ENCODE results near the gene GSX2. TPM values are rescaled to one million over a fixed set of nuclear protein-coding genes. Genes with fewer than 3 reads are reported as not detected.
"Not testable (repeated sequence)": the region's sequence is repeated elsewhere in the genome, so short reads cannot be mapped to it uniquely, and the experiment has no call there.

GSX2 gene
- polyA plus RNA-seq, 6 donors from 2014 or later = not detected

- H3K27me3 Mint-ChIP-seq = peaks cover 26 to 57% (median 31%) of the 10 kb centered on the region in 3 donors
- H3K9me3 Mint-ChIP-seq = peaks cover 0 to 4% (median 0%) of the 10 kb centered on the region in 7 donors
- H3K4me1 Mint-ChIP-seq = no peaks in the 10 kb centered on the region
- H3K4me3 Mint-ChIP-seq = no peak overlapping the region
- ATAC-seq (ENCODE audit: low read depth in 2 of 2) (no peak), DNase-seq (no peak)
- no peaks in the 10 kb centered on the region for H3K36me3 Mint-ChIP-seq
- no peak overlapping the region for H3K27ac Mint-ChIP-seq
Measured at GRCh38 chr4:54120518-54120917, 20.6 kb downstream of the GSX2 start.

DNA sequence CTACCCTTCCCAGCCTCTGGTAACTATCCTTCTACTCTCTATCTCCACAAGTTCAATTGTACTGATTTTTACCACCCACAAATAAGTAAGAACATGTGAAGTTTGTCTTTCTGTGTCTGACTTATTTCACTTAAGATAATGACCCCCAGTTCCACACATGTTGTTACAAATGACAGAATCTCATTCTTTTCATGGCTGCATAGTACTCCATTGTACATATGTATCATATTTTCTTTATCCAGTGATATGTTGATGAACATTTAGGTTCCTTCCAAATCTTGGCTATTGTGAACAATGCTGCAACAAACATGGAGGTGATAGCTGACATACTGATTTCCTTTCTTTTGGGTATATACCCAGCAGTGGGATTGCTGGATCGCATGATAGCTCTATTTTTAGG, 27.7 kb downstream of the GSX2 start:
- Mint-ChIP-seq H3K36me3 (peaks cover 7% of the 10 kb centered on the region in 2 donors), H3K4me3 (no peak overlapping the region), H3K4me1 (no peaks in the 10 kb centered on the region), H3K9me3 (peaks cover 5 to 37% (median 23%) of the 10 kb centered on the region in 7 donors), H3K27me3 (peaks cover 13 to 31% (median 17%) of the 10 kb centered on the region in 3 donors), H3K27ac (no peak overlapping the region)
- no peak for ATAC-seq (ENCODE audit: low read depth in 2 of 2)
- no peak for DNase-seq

DNA sequence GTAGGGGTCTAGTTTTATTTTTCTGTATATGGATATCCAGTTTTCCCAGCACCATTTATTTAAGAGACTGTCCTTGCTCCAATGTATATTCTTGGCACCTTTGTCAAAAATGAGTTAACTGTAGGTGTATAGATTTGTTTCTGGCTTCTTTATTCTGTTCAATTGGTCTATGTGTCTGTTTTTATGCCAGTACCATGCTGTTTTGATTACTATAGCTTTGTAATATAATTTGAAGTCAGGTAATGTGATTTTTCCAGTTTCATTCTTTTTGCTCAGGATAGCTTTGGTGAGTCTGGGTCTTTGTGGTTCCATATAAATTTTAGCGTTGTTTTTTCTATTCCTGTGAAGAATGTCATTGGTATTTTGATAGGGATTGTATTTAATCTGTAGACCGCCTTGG, 28.7 kb downstream of the GSX2 start:
- peaks cover 5 to 41% (median 25%) of the 10 kb centered on the region in 7 donors for H3K9me3 Mint-ChIP-seq
- peaks cover 13 to 31% (median 14%) of the 10 kb centered on the region in 3 donors for H3K27me3 Mint-ChIP-seq
- H3K4me3 Mint-ChIP-seq; H3K4me1 Mint-ChIP-seq; DNase-seq; H3K27ac Mint-ChIP-seq; ATAC-seq (ENCODE audit: low read depth in 2 of 2); H3K36me3 Mint-ChIP-seq: not testable (repeated sequence)

DNA sequence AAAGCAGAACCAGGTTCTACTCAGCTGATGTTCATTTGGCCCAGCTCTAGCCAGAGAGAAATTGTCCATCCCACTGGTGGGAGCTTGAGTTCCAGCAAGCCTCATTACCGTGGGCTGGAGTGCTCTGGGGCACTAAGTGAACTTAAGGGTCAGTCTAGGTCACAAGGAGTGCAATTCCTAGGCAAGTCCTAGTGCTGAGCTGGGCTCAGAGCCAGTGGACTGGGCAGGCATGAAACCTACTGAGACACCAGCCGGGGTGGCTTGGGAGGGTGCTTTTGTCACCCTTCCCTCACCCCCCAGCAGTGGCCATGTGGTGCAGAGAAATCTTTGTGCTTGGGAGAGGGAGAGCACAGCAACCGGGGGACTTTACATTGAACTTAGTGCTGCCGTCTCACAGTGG, 39.4 kb downstream of the GSX2 start:
- Mint-ChIP-seq H3K9me3 (peaks cover 0 to 3% (median 0%) of the 10 kb centered on the region in 7 donors), H3K4me3 (no peak overlapping the region), H3K27ac (no peak overlapping the region), H3K27me3 (peaks cover 0 to 15% (median 4%) of the 10 kb centered on the region in 3 donors), H3K4me1 (no peaks in the 10 kb centered on the region), H3K36me3 (no peaks in the 10 kb centered on the region)
- no peak for ATAC-seq (ENCODE audit: low read depth in 2 of 2)
- DNase-seq = no peak

DNA sequence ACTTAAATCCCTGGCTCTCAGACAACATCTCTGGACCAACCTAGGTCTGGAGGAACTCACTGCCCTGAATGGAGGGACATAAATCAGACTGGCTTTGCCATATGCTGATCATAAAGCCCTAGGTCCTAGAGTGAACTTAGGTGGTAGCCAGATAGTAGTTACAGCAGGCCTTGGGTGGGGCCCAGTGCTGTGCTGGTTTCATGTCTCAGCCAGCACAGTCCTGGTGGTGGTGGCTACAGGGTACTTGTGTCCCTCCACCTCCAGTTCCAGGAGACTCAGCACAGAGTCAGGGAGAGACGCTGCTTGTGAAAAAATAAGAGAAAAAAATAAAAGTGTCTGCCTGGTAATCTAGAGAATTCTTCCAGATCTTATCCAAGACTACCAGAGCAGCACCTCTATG, 40.3 kb downstream of the GSX2 start:
- Mint-ChIP-seq H3K9me3 (peaks cover 0 to 3% (median 0%) of the 10 kb centered on the region in 7 donors), H3K4me1 (no peaks in the 10 kb centered on the region), H3K4me3 (peak overlapping the region in 1 of 8 donors; percentile 56), H3K27me3 (peaks cover 0 to 15% (median 4%) of the 10 kb centered on the region in 3 donors), H3K36me3 (no peaks in the 10 kb centered on the region), H3K27ac (peak overlapping the region in 1 of 6 donors; percentile 13)
- no peak for ATAC-seq (ENCODE audit: low read depth in 2 of 2)
- DNase-seq = no peak

DNA sequence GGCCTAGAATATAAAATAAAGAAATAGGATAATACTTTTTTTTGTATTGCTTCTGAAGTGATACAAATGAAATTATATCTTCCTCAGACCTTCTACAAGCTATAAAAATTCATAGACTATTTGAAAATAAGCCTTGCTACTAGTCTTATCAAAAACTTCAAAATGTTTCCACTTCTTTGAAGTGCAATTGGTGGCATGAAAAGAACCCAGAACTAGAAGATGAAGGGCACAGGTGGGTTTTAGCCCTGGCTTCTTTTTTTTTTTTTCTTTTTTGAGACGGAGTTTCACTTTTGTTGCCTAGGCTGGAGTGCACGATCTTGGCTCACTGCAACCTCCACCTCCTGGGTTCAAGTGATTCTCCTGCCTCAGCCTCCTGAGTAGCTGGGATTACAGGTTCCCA, 44.2 kb downstream of the GSX2 start:
- H3K36me3 Mint-ChIP-seq = peaks cover 0 to 6% of the 10 kb centered on the region in 2 donors
- ATAC-seq (ENCODE audit: low read depth in 2 of 2) = no peak
- H3K4me3 Mint-ChIP-seq = no peak overlapping the region
- no peak for DNase-seq
- H3K27me3 Mint-ChIP-seq = peaks cover 0 to 13% (median 3%) of the 10 kb centered on the region in 3 donors
- no peak overlapping the region for H3K27ac Mint-ChIP-seq
- peaks cover 0 to 9% (median 6%) of the 10 kb centered on the region in 7 donors for H3K9me3 Mint-ChIP-seq
- H3K4me1 Mint-ChIP-seq = no peaks in the 10 kb centered on the region

DNA sequence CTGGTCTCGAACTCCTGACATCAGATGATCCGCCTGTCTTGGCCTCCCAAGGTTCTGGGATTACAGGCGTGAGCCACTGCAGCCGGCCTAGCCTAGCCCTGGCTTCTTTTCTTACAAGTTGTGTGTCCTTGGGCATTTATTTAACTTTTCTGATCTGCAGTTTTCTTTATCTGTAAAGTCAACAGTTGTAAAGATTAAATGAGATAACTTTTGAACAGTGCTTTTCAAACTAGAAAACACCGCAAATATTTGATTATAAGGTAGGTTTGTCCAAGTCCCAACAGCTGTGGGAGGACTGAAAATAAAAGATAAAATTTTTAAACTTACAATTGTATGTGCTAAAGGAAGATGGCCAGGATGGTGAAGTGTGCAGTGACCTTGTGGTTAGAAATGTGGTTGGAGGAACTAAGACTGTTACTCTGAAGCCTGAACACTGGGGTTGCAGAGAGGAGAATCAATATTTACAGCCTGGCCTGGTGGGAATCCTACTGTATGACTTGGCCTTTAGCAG, 44.8 kb downstream of the GSX2 start:
- peaks cover under 1 to 10% (median 6%) of the 10 kb centered on the region in 7 donors for H3K9me3 Mint-ChIP-seq
- no peak overlapping the region for H3K27ac Mint-ChIP-seq
- peaks cover 0 to 15% (median 3%) of the 10 kb centered on the region in 3 donors for H3K27me3 Mint-ChIP-seq
- DNase-seq = no peak
- H3K4me3 Mint-ChIP-seq = no peak overlapping the region
- peaks cover 2 to 6% of the 10 kb centered on the region in 2 donors for H3K36me3 Mint-ChIP-seq
- H3K4me1 Mint-ChIP-seq = no peaks in the 10 kb centered on the region
- no peak for ATAC-seq (ENCODE audit: low read depth in 2 of 2)

DNA sequence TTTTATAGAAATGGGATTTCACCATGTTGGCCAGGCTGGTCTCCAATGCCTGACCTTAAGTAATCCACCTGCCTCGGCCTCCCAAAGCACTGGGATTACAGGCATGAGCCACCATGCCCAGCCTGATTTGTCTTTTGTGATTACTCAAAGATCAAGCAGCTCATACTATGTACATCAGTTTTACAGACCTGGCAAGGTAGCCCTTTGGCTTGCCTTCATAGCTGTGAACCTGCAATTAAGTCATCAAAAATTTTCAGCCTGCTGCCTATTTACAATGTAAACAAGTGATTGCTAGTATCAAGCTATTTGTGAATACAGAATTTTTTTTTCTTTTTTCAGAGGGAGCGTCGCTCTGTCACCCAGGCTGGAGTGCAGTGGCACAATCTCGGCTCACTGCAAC, 46.2 kb downstream of the GSX2 start:
- Mint-ChIP-seq H3K4me1 (no peaks in the 10 kb centered on the region), H3K9me3 (peaks cover 2 to 14% (median 7%) of the 10 kb centered on the region in 7 donors), H3K4me3 (no peak overlapping the region), H3K36me3 (peaks cover 6 to 7% of the 10 kb centered on the region in 2 donors), H3K27ac (no peak overlapping the region), H3K27me3 (peaks cover 0 to 28% (median 16%) of the 10 kb centered on the region in 3 donors)
- ATAC-seq (ENCODE audit: low read depth in 2 of 2) = no peak
- DNase-seq = no peak

GRCh38 chr4:54149323-54149722, 49.4 kb downstream of the GSX2 start:
- no peak for DNase-seq
- Mint-ChIP-seq H3K4me1 (no peaks in the 10 kb centered on the region), H3K4me3 (no peak overlapping the region), H3K36me3 (peaks cover 6 to 7% of the 10 kb centered on the region in 2 donors), H3K27ac (no peak overlapping the region), H3K9me3 (peaks cover 2 to 17% (median 4%) of the 10 kb centered on the region in 7 donors), H3K27me3 (peaks cover 4 to 50% (median 39%) of the 10 kb centered on the region in 3 donors)
- ATAC-seq (ENCODE audit: low read depth in 2 of 2) = no peak

Other genes with a start within 250 kb of the GSX2 start
- 10 to 100 TPM; 56.6 to 81.9 (median 63.5) TPM for gene CHIC2, start 35.6 kb upstream of the GSX2 start, polyA plus RNA-seq (ENCODE audit: low read depth in 6 of 6)
- 1 to 10 TPM in 1 of 6 donors, not detected in 5; 1.2 TPM for gene PDGFRA, start 129.1 kb downstream of the GSX2 start, polyA plus RNA-seq (ENCODE audit: low read depth in 6 of 6)

All from naive B cell (primary cell).